ENCODE measurements around the gene ARL2BP. TPM values are rescaled to one million over a fixed set of nuclear protein-coding genes. Genes with fewer than 3 reads are reported as not detected.
"Not testable (repeated sequence)": the region's sequence is repeated elsewhere in the genome, so short reads cannot be mapped to it uniquely, and the experiment has no call there.

Gene ARL2BP
- 49.3 TPM for total RNA-seq

- DNase-seq = peak; percentile 99
Measured at GRCh38 chr16:57244767-57245471, at the start of gene ARL2BP. Gene ARL2BP, plus strand, starts transcription at chr16:57245259. Its CDS starts 109 bp downstream, at chr16:57245368.

- no peak for DNase-seq
Measured at GRCh38 chr16:57196286-57196685, 48.8 kb upstream of the ARL2BP start.

GRCh38 chr16:57196753-57197152 lies 48.3 kb upstream of the ARL2BP start:
- DNase-seq = no peak

GRCh38 chr16:57200321-57200720 lies 44.7 kb upstream of the ARL2BP start:
- not testable (repeated sequence) for DNase-seq

- not testable (repeated sequence) for DNase-seq
Measured at GRCh38 chr16:57200926-57201325, 44.1 kb upstream of the ARL2BP start.

GRCh38 chr16:57202095-57202886 lies 42.8 kb upstream of the ARL2BP start:
- no peak for DNase-seq

- DNase-seq = no peak
Measured at GRCh38 chr16:57203451-57203850, 41.6 kb upstream of the ARL2BP start.

GRCh38 chr16:57204675-57205074 lies 40.4 kb upstream of the ARL2BP start:
- no peak for DNase-seq

GRCh38 chr16:57208926-57209325 lies 36.1 kb upstream of the ARL2BP start:
- DNase-seq = no peak

GRCh38 chr16:57209780-57210179 lies 35.3 kb upstream of the ARL2BP start:
- no peak for DNase-seq

GRCh38 chr16:57213462-57213861 lies 31.6 kb upstream of the ARL2BP start:
- DNase-seq = no peak

- DNase-seq = no peak
Measured at GRCh38 chr16:57216968-57217367, 28.1 kb upstream of the ARL2BP start.

GRCh38 chr16:57223057-57223456 lies 22.0 kb upstream of the ARL2BP start:
- no peak for DNase-seq

- no peak for DNase-seq
Measured at GRCh38 chr16:57224651-57225335, 20.3 kb upstream of the ARL2BP start.

GRCh38 chr16:57225978-57226377 lies 19.1 kb upstream of the ARL2BP start:
- no peak for DNase-seq

- peak; percentile 22 for DNase-seq
Measured at GRCh38 chr16:57226701-57227621, 18.1 kb upstream of the ARL2BP start.

- DNase-seq = no peak
Measured at GRCh38 chr16:57229079-57229478, 16.0 kb upstream of the ARL2BP start.

- DNase-seq = no peak
Measured at GRCh38 chr16:57231821-57232350, 13.2 kb upstream of the ARL2BP start.

GRCh38 chr16:57233944-57234706 lies 10.9 kb upstream of the ARL2BP start:
- DNase-seq = no peak

- DNase-seq = no peak
Measured at GRCh38 chr16:57234707-57235092, 10.4 kb upstream of the ARL2BP start.

All from tongue (tissue), 2 donors.